ENCODE data around the gene KRTAP9-6. TPM values are rescaled to one million over a fixed set of nuclear protein-coding genes. Genes with fewer than 3 reads are reported as not detected.

Gene KRTAP9-6
- polyA plus RNA-seq, 1 donor from 2014 or later: not detected

DNA sequence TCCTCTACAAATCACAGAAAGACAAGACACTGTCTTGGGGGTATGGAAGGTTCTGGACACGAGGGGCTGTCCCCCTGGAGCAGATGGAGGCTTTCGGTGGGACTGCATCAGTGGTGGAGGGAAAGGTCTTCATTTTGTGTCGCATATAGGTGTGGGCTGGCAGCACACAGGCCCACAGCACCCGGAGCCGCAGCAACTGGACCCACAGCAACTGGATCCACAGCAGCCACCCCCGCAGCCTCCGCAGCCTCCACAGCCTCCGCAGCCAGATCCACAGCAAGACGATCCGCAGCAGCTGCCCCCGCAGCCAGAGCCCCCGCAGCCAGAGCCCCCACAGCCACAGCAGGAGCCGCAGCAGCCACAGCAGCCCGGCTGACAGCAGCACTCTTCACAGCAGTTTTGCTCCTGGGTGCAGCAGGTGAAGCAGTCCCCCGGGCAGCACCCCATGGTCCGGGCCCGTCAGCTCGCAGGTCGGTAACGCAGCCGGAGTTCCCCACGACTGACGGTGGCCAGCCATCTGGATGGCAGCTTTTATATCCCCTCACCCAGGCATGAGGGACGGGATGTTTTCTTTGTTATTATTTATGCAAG lies 50.1 kb downstream of the KRTAP9-6 start, which contains the start of gene KRTAP17-1:
KRTAP17-1 (minus strand) TSS at position 507 of the 591 bp plus-strand sequence; CDS start at position 447, 60 bp downstream.
- no peak within 1 kb of the TSS for H3K4me2 ChIP-seq (ENCODE audit: low read length)
- no peak within 1 kb of the TSS for H3K9ac ChIP-seq (ENCODE audit: low read length)
- H3K9me2 ChIP-seq (ENCODE audit: insufficient read depth, low read length): no peaks in the 10 kb centered on the region
- TF ChIP-seq POLR2AphosphoS5 (IDR thresholded peaks at IDR 0.05) (no peak), MXI1 (conservative IDR thresholded peaks at IDR 0.05; ENCODE audit: poor library complexity, severe bottlenecking) (no peak), EZH2 (IDR thresholded peaks at IDR 0.05; ENCODE audit: borderline replicate concordance, insufficient read depth, low read length, poor library complexity, severe bottlenecking) (no peak)
- TF ChIP-seq, protein P1, sequence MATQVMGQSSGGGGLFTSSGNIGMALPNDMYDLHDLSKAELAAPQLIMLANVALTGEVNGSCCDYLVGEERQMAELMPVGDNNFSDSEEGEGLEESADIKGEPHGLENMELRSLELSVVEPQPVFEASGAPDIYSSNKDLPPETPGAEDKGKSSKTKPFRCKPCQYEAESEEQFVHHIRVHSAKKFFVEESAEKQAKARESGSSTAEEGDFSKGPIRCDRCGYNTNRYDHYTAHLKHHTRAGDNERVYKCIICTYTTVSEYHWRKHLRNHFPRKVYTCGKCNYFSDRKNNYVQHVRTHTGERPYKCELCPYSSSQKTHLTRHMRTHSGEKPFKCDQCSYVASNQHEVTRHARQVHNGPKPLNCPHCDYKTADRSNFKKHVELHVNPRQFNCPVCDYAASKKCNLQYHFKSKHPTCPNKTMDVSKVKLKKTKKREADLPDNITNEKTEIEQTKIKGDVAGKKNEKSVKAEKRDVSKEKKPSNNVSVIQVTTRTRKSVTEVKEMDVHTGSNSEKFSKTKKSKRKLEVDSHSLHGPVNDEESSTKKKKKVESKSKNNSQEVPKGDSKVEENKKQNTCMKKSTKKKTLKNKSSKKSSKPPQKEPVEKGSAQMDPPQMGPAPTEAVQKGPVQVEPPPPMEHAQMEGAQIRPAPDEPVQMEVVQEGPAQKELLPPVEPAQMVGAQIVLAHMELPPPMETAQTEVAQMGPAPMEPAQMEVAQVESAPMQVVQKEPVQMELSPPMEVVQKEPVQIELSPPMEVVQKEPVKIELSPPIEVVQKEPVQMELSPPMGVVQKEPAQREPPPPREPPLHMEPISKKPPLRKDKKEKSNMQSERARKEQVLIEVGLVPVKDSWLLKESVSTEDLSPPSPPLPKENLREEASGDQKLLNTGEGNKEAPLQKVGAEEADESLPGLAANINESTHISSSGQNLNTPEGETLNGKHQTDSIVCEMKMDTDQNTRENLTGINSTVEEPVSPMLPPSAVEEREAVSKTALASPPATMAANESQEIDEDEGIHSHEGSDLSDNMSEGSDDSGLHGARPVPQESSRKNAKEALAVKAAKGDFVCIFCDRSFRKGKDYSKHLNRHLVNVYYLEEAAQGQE (IDR thresholded peaks at IDR 0.05; ENCODE audit: borderline replicate concordance): no peak
- TF ChIP-seq, protein P2, sequence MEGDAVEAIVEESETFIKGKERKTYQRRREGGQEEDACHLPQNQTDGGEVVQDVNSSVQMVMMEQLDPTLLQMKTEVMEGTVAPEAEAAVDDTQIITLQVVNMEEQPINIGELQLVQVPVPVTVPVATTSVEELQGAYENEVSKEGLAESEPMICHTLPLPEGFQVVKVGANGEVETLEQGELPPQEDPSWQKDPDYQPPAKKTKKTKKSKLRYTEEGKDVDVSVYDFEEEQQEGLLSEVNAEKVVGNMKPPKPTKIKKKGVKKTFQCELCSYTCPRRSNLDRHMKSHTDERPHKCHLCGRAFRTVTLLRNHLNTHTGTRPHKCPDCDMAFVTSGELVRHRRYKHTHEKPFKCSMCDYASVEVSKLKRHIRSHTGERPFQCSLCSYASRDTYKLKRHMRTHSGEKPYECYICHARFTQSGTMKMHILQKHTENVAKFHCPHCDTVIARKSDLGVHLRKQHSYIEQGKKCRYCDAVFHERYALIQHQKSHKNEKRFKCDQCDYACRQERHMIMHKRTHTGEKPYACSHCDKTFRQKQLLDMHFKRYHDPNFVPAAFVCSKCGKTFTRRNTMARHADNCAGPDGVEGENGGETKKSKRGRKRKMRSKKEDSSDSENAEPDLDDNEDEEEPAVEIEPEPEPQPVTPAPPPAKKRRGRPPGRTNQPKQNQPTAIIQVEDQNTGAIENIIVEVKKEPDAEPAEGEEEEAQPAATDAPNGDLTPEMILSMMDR (IDR thresholded peaks at IDR 0.05; ENCODE audit: poor library complexity, severe bottlenecking): no peak
- H3K9me3 ChIP-seq (ENCODE audit: low read length): no peaks in the 10 kb centered on the region
- H3K36me3 ChIP-seq (ENCODE audit: insufficient read depth, low read length): no peaks in the 10 kb centered on the region
- H3K27ac ChIP-seq (ENCODE audit: low read length): no peak within 1 kb of the TSS
- no peaks in the 10 kb centered on the region for H3K79me2 ChIP-seq (replicated peaks; ENCODE audit: insufficient read depth, low read length)
- H3F3A ChIP-seq (ENCODE audit: insufficient read depth, low read length, poor library complexity, severe bottlenecking): no peaks in the 10 kb centered on the region
- no peak within 1 kb of the TSS for H2AFZ ChIP-seq (ENCODE audit: low read depth, low read length)
- no peaks in the 10 kb centered on the region for H3K27me3 ChIP-seq (ENCODE audit: insufficient read depth, low read depth, low read length)
- no peak within 1 kb of the TSS for H3K4me3 ChIP-seq (ENCODE audit: low read length)
- H4K20me1 ChIP-seq (ENCODE audit: insufficient read depth): no peaks in the 10 kb centered on the region

Small RNA genes within 50 kb of the gene (small RNA-seq; reads per million reads assigned to genes)
- 0 reads per million in 3 experiments for gene KRTAP9-10P

Other genes with a start within 250 kb of the KRTAP9-6 start
- not detected in 2 replicates for gene KRTAP1-5, start 238.2 kb upstream of the KRTAP9-6 start, polyA plus RNA-seq
- not detected in 2 replicates for gene KRTAP1-4, start 235.2 kb upstream of the KRTAP9-6 start, polyA plus RNA-seq
- gene KRTAP1-3, start 230.5 kb upstream of the KRTAP9-6 start, polyA plus RNA-seq: not detected in 2 replicates
- not detected in 2 replicates for gene KRTAP1-1, start 223.9 kb upstream of the KRTAP9-6 start, polyA plus RNA-seq
- gene KRTAP2-1, start 218.1 kb upstream of the KRTAP9-6 start, polyA plus RNA-seq: not detected in 2 replicates
- not detected in 2 replicates for gene KRTAP2-2, start 210.1 kb upstream of the KRTAP9-6 start, polyA plus RNA-seq
- not detected in 2 replicates for gene KRTAP2-3, start 205.3 kb upstream of the KRTAP9-6 start, polyA plus RNA-seq
- gene KRTAP2-4, start 199.5 kb upstream of the KRTAP9-6 start, polyA plus RNA-seq: not detected in 2 replicates
- not detected in 2 replicates for gene KRTAP4-7, start 181.2 kb upstream of the KRTAP9-6 start, polyA plus RNA-seq
- gene KRTAP4-8, start 167.2 kb upstream of the KRTAP9-6 start, polyA plus RNA-seq: not detected in 2 replicates
- gene KRTAP4-16, start 163.2 kb upstream of the KRTAP9-6 start, polyA plus RNA-seq: not detected in 2 replicates
- gene KRTAP4-9, start 160.0 kb upstream of the KRTAP9-6 start, polyA plus RNA-seq: not detected in 2 replicates
- not detected in 2 replicates for gene KRTAP4-11, start 147.0 kb upstream of the KRTAP9-6 start, polyA plus RNA-seq
- gene KRTAP4-12, start 141.2 kb upstream of the KRTAP9-6 start, polyA plus RNA-seq: not detected in 2 replicates
- not detected in 2 replicates for gene KRTAP4-6, start 124.8 kb upstream of the KRTAP9-6 start, polyA plus RNA-seq
- not detected in 2 replicates for gene KRTAP4-5, start 115.6 kb upstream of the KRTAP9-6 start, polyA plus RNA-seq
- not detected in 2 replicates for gene KRTAP4-4, start 104.6 kb upstream of the KRTAP9-6 start, polyA plus RNA-seq
- not detected in 2 replicates for gene KRTAP4-3, start 97.2 kb upstream of the KRTAP9-6 start, polyA plus RNA-seq
- gene KRTAP4-2, start 87.2 kb upstream of the KRTAP9-6 start, polyA plus RNA-seq: not detected in 2 replicates
- gene KRTAP4-1, start 80.5 kb upstream of the KRTAP9-6 start, polyA plus RNA-seq: not detected in 2 replicates
- gene KRTAP9-1, start 75.5 kb upstream of the KRTAP9-6 start, polyA plus RNA-seq: not detected in 2 replicates
- gene KRTAP9-2, start 38.7 kb upstream of the KRTAP9-6 start, polyA plus RNA-seq: not detected in 2 replicates
- gene KRTAP9-3, start 32.9 kb upstream of the KRTAP9-6 start, polyA plus RNA-seq: not detected in 2 replicates
- not detected in 2 replicates for gene KRTAP9-8, start 27.4 kb upstream of the KRTAP9-6 start, polyA plus RNA-seq
- not detected in 2 replicates for gene KRTAP9-4, start 15.7 kb upstream of the KRTAP9-6 start, polyA plus RNA-seq
- gene KRTAP9-9, start 10.0 kb upstream of the KRTAP9-6 start, polyA plus RNA-seq: not detected in 2 replicates
- gene KRTAP9-7, start 10.3 kb downstream of the KRTAP9-6 start, polyA plus RNA-seq: not detected in 2 replicates
- gene KRTAP29-1, start 37.5 kb downstream of the KRTAP9-6 start, polyA plus RNA-seq: not detected in 2 replicates
- gene KRTAP16-1, start 43.9 kb downstream of the KRTAP9-6 start, polyA plus RNA-seq: not detected in 2 replicates
- gene KRTAP17-1, start 50.3 kb downstream of the KRTAP9-6 start, polyA plus RNA-seq: not detected in 2 replicates
- not detected in 2 replicates for gene KRT33A, start 85.5 kb downstream of the KRTAP9-6 start, polyA plus RNA-seq
- gene KRT33B, start 104.4 kb downstream of the KRTAP9-6 start, polyA plus RNA-seq: not detected in 2 replicates
- not detected in 2 replicates for gene KRT34, start 116.9 kb downstream of the KRTAP9-6 start, polyA plus RNA-seq
- gene KRT31, start 132.2 kb downstream of the KRTAP9-6 start, polyA plus RNA-seq: not detected in 2 replicates
- gene KRT37, start 159.2 kb downstream of the KRTAP9-6 start, polyA plus RNA-seq: not detected in 2 replicates
- gene KRT38, start 175.6 kb downstream of the KRTAP9-6 start, polyA plus RNA-seq: not detected in 2 replicates
- gene KRT32, start 202.0 kb downstream of the KRTAP9-6 start, polyA plus RNA-seq: not detected in 2 replicates
- gene KRT35, start 215.8 kb downstream of the KRTAP9-6 start, polyA plus RNA-seq: not detected in 2 replicates
- gene KRT36, start 224.5 kb downstream of the KRTAP9-6 start, polyA plus RNA-seq: not detected in 2 replicates
- gene KRT13, start 240.2 kb downstream of the KRTAP9-6 start, polyA plus RNA-seq: not detected in 2 replicates

Measured in neural cell (in vitro differentiated cells).